ENCODE results near the gene USH2A.

GRCh38 chr1:215777370-215777925 lies 645.8 kb downstream of the USH2A start:
- no peak for TF ChIP-seq POLR2A (IDR thresholded peaks at IDR 0.05)
- TF ChIP-seq, protein P1, sequence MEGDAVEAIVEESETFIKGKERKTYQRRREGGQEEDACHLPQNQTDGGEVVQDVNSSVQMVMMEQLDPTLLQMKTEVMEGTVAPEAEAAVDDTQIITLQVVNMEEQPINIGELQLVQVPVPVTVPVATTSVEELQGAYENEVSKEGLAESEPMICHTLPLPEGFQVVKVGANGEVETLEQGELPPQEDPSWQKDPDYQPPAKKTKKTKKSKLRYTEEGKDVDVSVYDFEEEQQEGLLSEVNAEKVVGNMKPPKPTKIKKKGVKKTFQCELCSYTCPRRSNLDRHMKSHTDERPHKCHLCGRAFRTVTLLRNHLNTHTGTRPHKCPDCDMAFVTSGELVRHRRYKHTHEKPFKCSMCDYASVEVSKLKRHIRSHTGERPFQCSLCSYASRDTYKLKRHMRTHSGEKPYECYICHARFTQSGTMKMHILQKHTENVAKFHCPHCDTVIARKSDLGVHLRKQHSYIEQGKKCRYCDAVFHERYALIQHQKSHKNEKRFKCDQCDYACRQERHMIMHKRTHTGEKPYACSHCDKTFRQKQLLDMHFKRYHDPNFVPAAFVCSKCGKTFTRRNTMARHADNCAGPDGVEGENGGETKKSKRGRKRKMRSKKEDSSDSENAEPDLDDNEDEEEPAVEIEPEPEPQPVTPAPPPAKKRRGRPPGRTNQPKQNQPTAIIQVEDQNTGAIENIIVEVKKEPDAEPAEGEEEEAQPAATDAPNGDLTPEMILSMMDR (IDR thresholded peaks at IDR 0.05), result no peak

Data from breast epithelium (tissue), 3 donors.